COLO829 (cell line): Measurements from ENCODE around the gene MTARC1.

Experiments used
- DNase-seq: peaks from one replicate; pipeline ENCODE4 v3.0.0; 2012; ENCODE audit warnings: low spot score

The MTARC1 gene

DNA sequence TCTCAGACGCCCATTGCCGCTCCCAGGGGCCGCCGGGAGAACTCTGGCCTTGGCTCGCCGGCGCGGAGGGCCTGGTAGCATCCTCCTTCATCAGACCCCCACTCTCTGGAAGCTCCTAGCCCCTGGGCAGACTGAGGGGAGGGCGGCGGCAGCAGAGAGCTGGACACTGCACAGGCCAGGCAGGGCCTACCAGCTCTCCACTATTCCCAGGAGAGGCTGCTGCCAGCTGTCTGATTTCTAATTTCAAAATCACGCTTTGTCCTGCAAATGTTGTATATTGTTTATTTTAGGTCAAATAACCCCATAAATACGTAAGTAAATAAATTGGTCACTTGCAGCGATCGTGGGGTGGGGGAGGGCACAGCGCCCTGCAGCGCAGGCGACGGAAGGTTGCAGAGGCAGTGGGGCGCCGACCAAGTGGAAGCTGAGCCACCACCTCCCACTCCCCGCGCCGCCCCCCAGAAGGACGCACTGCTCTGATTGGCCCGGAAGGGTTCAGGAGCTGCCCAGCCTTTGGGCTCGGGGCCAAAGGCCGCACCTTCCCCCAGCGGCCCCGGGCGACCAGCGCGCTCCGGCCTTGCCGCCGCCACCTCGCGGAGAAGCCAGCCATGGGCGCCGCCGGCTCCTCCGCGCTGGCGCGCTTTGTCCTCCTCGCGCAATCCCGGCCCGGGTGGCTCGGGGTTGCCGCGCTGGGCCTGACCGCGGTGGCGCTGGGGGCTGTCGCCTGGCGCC, at the start of gene MTARC1:
MTARC1 (plus strand) TSS at position 577 of the 732 bp plus-strand sequence; CDS start at position 609, 32 bp downstream.
- no peak for DNase-seq

GRCh38 chr1:220741349-220741748, 45.4 kb upstream of the MTARC1 start:
- DNase-seq, result no peak

- DNase-seq, result no peak
Observed at GRCh38 chr1:220741825-220742224, 44.9 kb upstream of the MTARC1 start.

DNA sequence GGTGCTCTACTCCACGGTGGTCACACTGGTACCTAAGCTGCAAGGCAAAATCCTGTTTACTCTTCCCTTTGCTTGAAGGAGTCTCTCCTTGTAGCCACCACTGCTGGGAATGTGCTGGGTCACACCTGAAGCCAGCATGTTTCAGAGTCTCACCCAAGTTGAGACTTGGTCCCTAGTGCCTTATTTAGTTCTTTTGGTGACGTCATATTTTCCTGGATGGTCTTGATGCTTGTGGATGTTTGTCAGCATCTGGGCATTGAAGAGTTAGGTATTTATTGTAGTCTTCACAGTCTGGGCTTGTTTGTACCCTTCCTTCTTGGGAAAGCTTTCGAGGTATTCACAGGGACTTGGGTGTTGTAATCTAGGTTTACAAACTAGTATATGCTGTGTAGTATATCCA, 44.2 kb upstream of the MTARC1 start:
- DNase-seq, result no peak

DNA sequence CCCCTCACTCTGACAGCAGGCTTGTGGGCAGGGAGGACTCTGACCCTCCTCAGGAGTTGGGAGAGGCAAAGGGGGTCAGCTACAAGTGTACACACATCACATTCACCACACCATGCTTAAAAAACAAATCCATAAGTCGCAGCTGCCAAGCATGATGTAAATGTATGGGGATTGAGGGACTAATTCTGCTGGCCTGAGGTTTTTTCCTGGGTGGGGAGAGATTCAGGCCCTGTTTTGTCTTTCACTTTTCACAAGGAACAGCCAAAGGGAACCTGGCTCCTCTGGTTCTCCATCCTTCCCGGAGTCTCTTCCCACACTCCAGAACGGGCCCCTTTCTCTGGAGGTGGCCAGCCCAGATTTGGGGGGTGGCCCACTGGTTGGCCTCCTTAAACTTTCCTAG, 39.9 kb upstream of the MTARC1 start:
- DNase-seq, result no peak

GRCh38 chr1:220747437-220748088, 39.1 kb upstream of the MTARC1 start:
- no peak for DNase-seq

GRCh38 chr1:220748089-220748934, 38.4 kb upstream of the MTARC1 start, which contains the start of gene MTARC2:
MTARC2 (plus strand) TSS chr1:220748322; CDS start chr1:220748532, 210 bp downstream.
- no peak for DNase-seq

- DNase-seq, result no peak
Observed at GRCh38 chr1:220748936-220749335, 37.8 kb upstream of the MTARC1 start.

DNA sequence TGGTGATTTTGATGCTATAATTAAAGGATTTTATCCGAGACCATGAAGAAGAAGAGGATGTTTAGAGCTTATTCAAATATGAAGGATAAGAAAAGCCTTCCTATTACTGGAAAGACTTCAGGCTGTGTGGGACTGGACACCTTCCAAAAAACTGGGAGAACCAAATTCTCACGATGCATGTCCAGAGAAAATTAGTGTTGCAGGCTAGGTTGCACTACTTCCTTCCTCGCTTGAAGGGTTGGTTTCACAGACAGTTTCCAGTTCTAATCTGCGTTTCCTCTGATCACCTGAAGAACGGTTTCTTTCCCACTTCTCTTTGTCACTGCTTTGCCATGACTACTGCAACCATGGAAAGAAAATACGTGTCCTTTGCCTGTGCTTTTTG, 36.6 kb upstream of the MTARC1 start:
- no peak for DNase-seq

DNA sequence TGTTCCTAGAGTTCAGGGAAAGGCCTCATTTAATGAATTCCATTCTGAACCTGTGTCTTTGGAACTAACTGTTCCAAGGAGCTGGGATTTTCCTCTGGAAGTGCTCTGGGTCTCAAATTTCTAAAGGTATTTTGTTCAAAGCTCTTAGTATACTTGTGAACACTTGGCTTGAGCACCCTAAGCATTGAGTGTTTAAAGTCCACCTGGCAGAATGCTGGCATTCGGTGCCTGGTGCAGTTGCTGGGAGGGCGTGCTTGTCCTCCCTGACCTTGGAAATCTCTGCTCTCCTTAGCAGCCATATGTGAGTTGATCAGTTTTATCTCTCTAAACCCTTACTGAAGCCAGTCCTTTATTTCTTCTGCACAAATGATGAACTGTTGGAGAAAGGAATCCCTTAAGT, 35.6 kb upstream of the MTARC1 start:
- no peak for DNase-seq

DNA sequence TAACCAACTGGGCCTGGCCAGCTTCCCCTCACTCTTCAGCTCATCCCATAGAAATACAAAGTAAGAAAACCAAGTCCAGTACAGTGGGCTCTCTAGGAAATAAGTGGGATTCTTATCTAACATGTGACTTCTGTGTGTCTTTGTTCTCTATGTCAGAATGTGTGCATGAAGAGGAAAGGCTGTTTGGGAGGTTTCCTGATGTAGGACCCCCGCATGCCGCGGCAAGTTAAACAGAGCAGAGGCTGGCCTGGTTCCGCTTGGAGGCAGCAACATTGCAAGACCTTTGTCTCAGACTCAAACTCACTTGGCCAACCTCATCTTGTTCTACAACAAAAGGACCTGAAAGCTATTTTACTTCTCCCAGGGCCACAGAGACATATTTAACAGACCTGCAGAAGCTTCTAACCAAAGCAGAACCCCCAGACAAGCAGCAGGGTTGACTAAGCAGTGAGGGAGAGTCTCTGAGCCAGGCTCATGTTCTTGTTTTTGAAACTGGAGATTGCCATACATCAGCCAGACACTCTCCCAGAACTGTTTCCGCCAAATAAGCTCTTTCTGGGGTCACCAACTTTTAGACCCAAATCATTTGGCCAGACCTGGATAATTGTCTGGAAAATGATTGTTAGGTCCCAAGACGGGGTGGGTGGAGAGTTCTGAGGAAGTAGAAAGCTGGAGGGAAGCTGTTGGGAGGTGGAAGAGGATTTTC, 32.3 kb upstream of the MTARC1 start:
- no peak for DNase-seq

- no peak for DNase-seq
Observed at GRCh38 chr1:220754918-220755295, 31.8 kb upstream of the MTARC1 start.

- no peak for DNase-seq
Observed at GRCh38 chr1:220755309-220755708, 31.4 kb upstream of the MTARC1 start.

- no peak for DNase-seq
Observed at GRCh38 chr1:220757441-220757840, 29.3 kb upstream of the MTARC1 start.

DNA sequence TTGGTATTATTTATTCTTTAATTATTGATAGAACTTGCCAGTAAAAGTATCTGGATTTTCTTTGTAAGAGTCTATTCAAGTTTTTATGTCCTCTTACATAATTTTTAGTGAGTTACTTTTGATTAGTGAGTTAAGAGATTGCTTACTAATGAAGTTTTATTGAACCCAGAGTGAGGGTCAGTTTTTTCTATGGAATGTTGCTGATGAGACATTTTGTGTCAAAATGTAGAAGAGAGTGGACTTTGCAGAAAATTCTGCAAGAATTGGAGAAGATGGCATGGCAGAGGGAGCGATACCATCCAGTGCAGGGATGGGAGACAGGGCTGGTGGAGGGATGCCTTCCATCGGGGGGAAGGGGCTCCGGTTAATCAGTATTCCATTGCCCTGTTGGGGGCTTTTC, 27.6 kb upstream of the MTARC1 start:
- DNase-seq, result no peak

- DNase-seq, result no peak
Observed at GRCh38 chr1:220761688-220762427, 24.9 kb upstream of the MTARC1 start.

- DNase-seq, result no peak
Observed at GRCh38 chr1:220764757-220765156, 22.0 kb upstream of the MTARC1 start.

GRCh38 chr1:220767312-220768125, 19.2 kb upstream of the MTARC1 start:
- DNase-seq, result no peak

DNA sequence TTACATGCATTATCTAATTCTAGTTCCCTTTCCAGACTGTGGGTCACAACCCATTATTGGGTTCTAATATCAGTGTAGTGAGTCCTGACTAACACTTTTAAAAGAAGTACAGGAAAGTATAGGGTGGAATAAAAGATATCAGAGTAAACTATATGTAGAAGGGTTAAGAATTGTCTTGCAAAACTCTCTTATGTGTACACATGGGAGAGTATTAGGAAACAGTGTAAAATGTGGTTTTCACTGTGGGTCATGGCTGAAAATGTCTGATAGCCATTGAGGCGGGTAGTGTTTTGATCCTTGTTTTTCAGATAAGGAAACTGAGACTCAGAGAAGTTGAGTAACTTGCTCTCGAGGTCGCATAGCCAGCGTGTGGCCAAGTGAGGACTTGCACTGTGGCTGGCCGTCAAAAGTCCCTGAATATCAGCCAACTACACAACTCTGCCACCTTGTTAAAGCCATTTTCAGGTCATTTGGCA, 18.5 kb upstream of the MTARC1 start:
- DNase-seq, result no peak

- DNase-seq, result no peak
Observed at GRCh38 chr1:220769205-220769604, 17.5 kb upstream of the MTARC1 start.
